Vagina (tissue), 2 donors: ENCODE results near the gene PTPRN2. TPM values are rescaled to one million over a fixed set of nuclear protein-coding genes. Genes with fewer than 3 reads are reported as not detected.

Experiments
- DNase-seq, 2 donors: peaks; one replicate each; pipeline ENCODE4 v3.0.0-alpha.2; 2017; ENCODE audit errors: extremely low spot score in 2 of 2
- H3K27ac ChIP-seq: fragments of 200-600 bp; sonication (generic); one replicate; pipeline ENCODE4 v1.5.1; 2019
- H3K27me3 ChIP-seq: fragments of 200-600 bp; sonication (generic); one replicate; pipeline ENCODE4 v1.5.1; 2019
- H3K36me3 ChIP-seq, 2 donors: fragments of 200-600 bp; sonication (generic); one replicate each; pipeline ENCODE4 v1.5.1; 2017 to 2019
- H3K4me1 ChIP-seq: fragments of 200-600 bp; sonication (generic); one replicate; pipeline ENCODE4 v1.5.1; 2019
- H3K4me3 ChIP-seq, 2 donors: fragments of 200-600 bp; sonication (generic); 1 replicate in 1 of 2; 2 replicates in 1 of 2; pipeline ENCODE4 v1.5.1; 2016 to 2019
- H3K9me3 ChIP-seq: fragments of 200-600 bp; sonication (generic); one replicate; pipeline ENCODE4 v1.5.1; 2019
- POLR2A ChIP-seq, 2 donors: fragments of 450-650 bp; IDR thresholded peaks; one replicate each; pipeline ENCODE4 v1.6.1; 2017; ENCODE audit warnings: antibody characterized with exemption in 2 of 2, mild to moderate bottlenecking in 2 of 2, moderate library complexity in 2 of 2
- POLR2AphosphoS5 ChIP-seq, 2 donors: sonication (generic); formaldehyde crosslinking; IDR thresholded peaks; one replicate each; pipeline ENCODE4 v1.9.0; 2017; ENCODE audit warnings: antibody characterized with exemption in 2 of 2, mild to moderate bottlenecking in 2 of 2, low read depth in 1 of 2; ENCODE audit not compliant: insufficient read depth in 1 of 2
- intact Hi-C: fragments of 100-400 bp; cut with DNase I; formaldehyde crosslinking; loops from one replicate; pipeline ENCODE4 v1.15.1; 2023
- total RNA-seq: library from RNA; depleted of rRNA; stranded (reverse); fragments of >200 nt; gene quantifications from one replicate; pipeline ENCODE4 v1.2.3, GENCODE V29; 2016
- TF ChIP-seq, protein P1 (sequence below), 3 experiments: fragments of 450-650 bp in 2 of 3; fragments of 200-600 bp in 1 of 3; sonication (generic) in 1 of 3; IDR thresholded peaks; one replicate each; pipeline ENCODE4 v1.5.1; 2017 to 2019; ENCODE audit warnings: antibody characterized with exemption in 3 of 3, mild to moderate bottlenecking in 2 of 3, moderate library complexity in 2 of 3

PTPRN2 gene
- total RNA-seq, 1 donor from 2014 or later = 7.4 TPM

DNA sequence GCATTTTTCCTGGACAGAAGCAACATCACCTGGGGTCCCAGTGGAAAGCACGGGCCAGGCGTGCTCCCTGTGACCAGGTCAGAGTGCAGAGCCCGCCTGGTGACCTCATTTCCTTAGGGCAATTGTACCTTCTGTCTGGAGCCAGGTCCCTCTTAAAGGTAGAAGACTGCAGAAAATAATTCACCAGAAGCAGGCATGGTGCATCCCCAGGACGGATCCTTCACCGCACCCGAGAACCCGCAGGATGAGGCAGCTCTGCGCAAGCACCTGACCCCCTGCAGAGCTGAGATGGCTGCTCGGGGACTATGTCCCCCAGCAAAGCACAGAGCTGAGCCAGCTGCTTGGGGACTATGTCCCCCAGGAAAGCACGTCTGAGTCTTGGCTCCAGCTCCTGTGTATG lies 557.6 kb downstream of the PTPRN2 start:
- intact Hi-C loops = no loop called here
- no peak for DNase-seq
- Histone ChIP-seq H3K9me3 (no peaks in the 10 kb centered on the region), H3K27me3 (no peaks in the 10 kb centered on the region), H3K4me3 (no peak overlapping the region), H3K4me1 (no peaks in the 10 kb centered on the region), H3K27ac (no peak overlapping the region), H3K36me3 (no peaks in the 10 kb centered on the region)
- TF ChIP-seq POLR2A (IDR thresholded peaks at IDR 0.05) (no peak), POLR2AphosphoS5 (IDR thresholded peaks at IDR 0.05; ENCODE audit: insufficient read depth in 1 of 2, low read depth in 1 of 2) (no peak)
- TF ChIP-seq, protein P1, sequence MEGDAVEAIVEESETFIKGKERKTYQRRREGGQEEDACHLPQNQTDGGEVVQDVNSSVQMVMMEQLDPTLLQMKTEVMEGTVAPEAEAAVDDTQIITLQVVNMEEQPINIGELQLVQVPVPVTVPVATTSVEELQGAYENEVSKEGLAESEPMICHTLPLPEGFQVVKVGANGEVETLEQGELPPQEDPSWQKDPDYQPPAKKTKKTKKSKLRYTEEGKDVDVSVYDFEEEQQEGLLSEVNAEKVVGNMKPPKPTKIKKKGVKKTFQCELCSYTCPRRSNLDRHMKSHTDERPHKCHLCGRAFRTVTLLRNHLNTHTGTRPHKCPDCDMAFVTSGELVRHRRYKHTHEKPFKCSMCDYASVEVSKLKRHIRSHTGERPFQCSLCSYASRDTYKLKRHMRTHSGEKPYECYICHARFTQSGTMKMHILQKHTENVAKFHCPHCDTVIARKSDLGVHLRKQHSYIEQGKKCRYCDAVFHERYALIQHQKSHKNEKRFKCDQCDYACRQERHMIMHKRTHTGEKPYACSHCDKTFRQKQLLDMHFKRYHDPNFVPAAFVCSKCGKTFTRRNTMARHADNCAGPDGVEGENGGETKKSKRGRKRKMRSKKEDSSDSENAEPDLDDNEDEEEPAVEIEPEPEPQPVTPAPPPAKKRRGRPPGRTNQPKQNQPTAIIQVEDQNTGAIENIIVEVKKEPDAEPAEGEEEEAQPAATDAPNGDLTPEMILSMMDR (IDR thresholded peaks at IDR 0.05) = no peak

GRCh38 chr7:158029509-158029908 lies 558.1 kb downstream of the PTPRN2 start:
- no peak for DNase-seq
- H3K27ac ChIP-seq = no peak overlapping the region
- TF ChIP-seq POLR2A (IDR thresholded peaks at IDR 0.05) = no peak
- no peak for TF ChIP-seq POLR2AphosphoS5 (IDR thresholded peaks at IDR 0.05; ENCODE audit: insufficient read depth in 1 of 2, low read depth in 1 of 2)
- TF ChIP-seq, protein P1 (IDR thresholded peaks at IDR 0.05) = no peak

GRCh38 chr7:158028971-158029370 lies 558.7 kb downstream of the PTPRN2 start:
- no peak for DNase-seq
- TF ChIP-seq POLR2AphosphoS5 (IDR thresholded peaks at IDR 0.05; ENCODE audit: insufficient read depth in 1 of 2, low read depth in 1 of 2) (no peak), POLR2A (IDR thresholded peaks at IDR 0.05) (no peak)
- TF ChIP-seq, protein P1 (IDR thresholded peaks at IDR 0.05) = no peak

More at GRCh38 chr7:158029509-158029908, 558.1 kb downstream of the PTPRN2 start:
- no peak overlapping the region for H3K4me3 ChIP-seq
- no peaks in the 10 kb centered on the region for H3K36me3 ChIP-seq
- H3K9me3 ChIP-seq = no peaks in the 10 kb centered on the region
- intact Hi-C loops = no loop called here
- H3K4me1 ChIP-seq = no peaks in the 10 kb centered on the region
- H3K27me3 ChIP-seq = no peaks in the 10 kb centered on the region

GRCh38 chr7:158028290-158028941 lies 559.2 kb downstream of the PTPRN2 start:
- Histone ChIP-seq H3K27me3 (no peaks in the 10 kb centered on the region), H3K9me3 (no peaks in the 10 kb centered on the region), H3K36me3 (no peaks in the 10 kb centered on the region), H3K4me1 (no peaks in the 10 kb centered on the region), H3K4me3 (no peak overlapping the region), H3K27ac (no peak overlapping the region)
- no peak for DNase-seq
- intact Hi-C loops = no loop called here
- TF ChIP-seq POLR2A (IDR thresholded peaks at IDR 0.05) = no peak
- no peak for TF ChIP-seq POLR2AphosphoS5 (IDR thresholded peaks at IDR 0.05; ENCODE audit: insufficient read depth in 1 of 2, low read depth in 1 of 2)
- TF ChIP-seq, protein P1 (IDR thresholded peaks at IDR 0.05) = no peak

More at GRCh38 chr7:158028971-158029370, 558.7 kb downstream of the PTPRN2 start:
- no peak overlapping the region for H3K27ac ChIP-seq
- H3K4me1 ChIP-seq = no peaks in the 10 kb centered on the region
- H3K27me3 ChIP-seq = no peaks in the 10 kb centered on the region
- intact Hi-C loops = no loop called here
- H3K9me3 ChIP-seq = no peaks in the 10 kb centered on the region
- H3K4me3 ChIP-seq = no peak overlapping the region
- no peaks in the 10 kb centered on the region for H3K36me3 ChIP-seq

GRCh38 chr7:158027646-158028045 lies 560.0 kb downstream of the PTPRN2 start:
- H3K36me3 ChIP-seq = no peaks in the 10 kb centered on the region
- no peaks in the 10 kb centered on the region for H3K4me1 ChIP-seq
- H3K27me3 ChIP-seq = no peaks in the 10 kb centered on the region
- no peak for DNase-seq
- no peak for TF ChIP-seq POLR2A (IDR thresholded peaks at IDR 0.05)
- TF ChIP-seq POLR2AphosphoS5 (IDR thresholded peaks at IDR 0.05; ENCODE audit: insufficient read depth in 1 of 2, low read depth in 1 of 2) = no peak
- TF ChIP-seq, protein P1 (IDR thresholded peaks at IDR 0.05) = no peak
- H3K27ac ChIP-seq = no peak overlapping the region
- no peaks in the 10 kb centered on the region for H3K9me3 ChIP-seq
- intact Hi-C loops = no loop called here
- H3K4me3 ChIP-seq = no peak overlapping the region
